GM20000 (cell line): ENCODE results near the gene AMOTL1.

Experiments
- DNase-seq: peaks from one replicate; pipeline ENCODE4 v3.0.0; 2012; ENCODE audit warnings: low spot score
- CTCF ChIP-seq: IDR thresholded peaks from 2 replicates; pipeline ENCODE4 v1.5.1; 2012; ENCODE audit warnings: mild to moderate bottlenecking, control low read depth; ENCODE audit errors: extremely low read depth, missing control alignments

The AMOTL1 gene

GRCh38 chr11:94753630-94754029 lies 14.5 kb upstream of the AMOTL1 start:
- TF ChIP-seq CTCF: no peak
- DNase-seq: no peak

DNA sequence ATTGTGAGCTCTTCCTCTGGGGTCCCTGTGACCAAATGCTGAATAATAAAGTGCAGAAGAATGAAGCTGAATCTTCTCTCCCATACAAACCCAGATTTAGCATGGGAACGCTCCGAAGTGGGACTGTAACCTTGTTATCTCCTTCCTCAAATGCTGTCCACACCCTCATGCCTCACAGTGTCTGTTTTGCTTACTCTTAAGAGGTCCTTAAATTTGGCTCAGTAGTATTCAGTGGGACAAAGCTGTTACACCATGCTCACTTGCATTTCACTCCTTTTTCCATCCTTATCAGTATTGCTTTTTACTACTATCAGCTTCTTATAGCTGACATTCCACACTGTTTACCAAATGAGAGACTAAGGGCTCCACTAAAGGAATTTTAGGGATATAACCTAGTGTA lies 13.8 kb upstream of the AMOTL1 start:
- DNase-seq: no peak
- no peak for TF ChIP-seq CTCF

DNA sequence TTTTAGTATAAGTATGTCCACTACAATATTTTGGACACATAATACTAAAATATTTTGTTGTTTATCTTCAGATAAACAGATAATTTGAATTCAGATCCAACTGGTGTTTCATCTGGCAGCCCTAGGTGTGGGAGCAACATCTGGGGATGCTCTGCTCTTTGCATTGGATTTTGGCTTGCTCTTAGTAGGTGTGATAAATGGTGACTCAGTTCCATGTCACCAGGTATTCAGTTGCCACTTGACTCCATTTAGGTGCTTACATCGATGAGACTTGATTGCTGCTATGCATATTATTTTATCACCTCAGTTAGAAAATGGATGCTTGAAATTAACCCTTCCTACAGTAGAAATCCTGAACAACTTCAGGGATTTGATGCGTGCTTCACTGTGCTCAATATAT lies 13.3 kb upstream of the AMOTL1 start:
- TF ChIP-seq CTCF: no peak
- DNase-seq: no peak

DNA sequence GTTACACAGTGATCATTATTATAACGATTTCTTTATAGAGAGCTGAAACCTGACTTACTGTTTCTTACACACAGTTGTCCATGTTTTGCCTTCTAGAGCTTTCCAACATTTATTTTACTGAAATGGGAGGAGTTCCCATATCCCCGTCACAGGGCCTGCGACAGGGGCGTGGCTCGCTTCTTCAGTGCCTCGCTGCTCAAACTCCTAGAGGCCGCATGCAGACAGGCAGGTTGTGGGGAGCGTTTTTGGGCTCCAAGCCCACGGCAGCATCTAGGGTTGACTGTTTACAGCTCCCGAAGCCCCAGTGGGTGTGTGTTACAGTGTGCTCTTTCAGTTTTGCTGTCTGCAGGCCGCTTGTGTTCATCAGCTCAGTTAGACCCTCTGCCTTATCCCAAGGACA lies 12.7 kb upstream of the AMOTL1 start:
- DNase-seq: no peak
- no peak for TF ChIP-seq CTCF

GRCh38 chr11:94757037-94757735 lies 11.0 kb upstream of the AMOTL1 start:
- no peak for TF ChIP-seq CTCF
- no peak for DNase-seq

- TF ChIP-seq CTCF: no peak
- DNase-seq: no peak
These were observed 9.5 kb upstream of the AMOTL1 start for GRCh38 chr11:94758666-94759065.

DNA sequence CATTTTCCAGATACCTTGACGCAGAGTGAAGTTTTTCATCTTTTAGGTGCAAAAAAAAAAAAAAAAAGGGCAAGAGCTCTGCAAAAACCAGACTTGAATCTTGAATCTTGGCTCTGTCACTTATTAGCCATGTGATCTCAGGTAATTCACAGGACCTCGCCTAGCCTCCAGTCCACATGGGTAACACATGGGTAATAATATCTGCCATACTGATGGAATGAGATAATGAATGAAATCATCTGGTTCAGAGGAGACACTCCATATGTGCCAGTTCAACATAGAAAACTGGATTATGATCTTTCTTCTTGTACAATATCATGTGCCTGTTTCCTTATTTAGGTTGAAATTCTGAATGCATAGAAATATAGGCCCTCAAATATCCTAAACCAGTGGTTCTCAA lies 8.6 kb upstream of the AMOTL1 start:
- DNase-seq: no peak

More for the DNA sequence above, 8.6 kb upstream of the AMOTL1 start:
- no peak for TF ChIP-seq CTCF
